HepG2 (cell line): ENCODE results near the gene CXCR5. TPM values are rescaled to one million over a fixed set of nuclear protein-coding genes. Genes with fewer than 3 reads are reported as not detected.

Source experiments
- ATAC-seq: fragments of 200-7000 bp; cut with Tn5 transposase; 3 replicates; pipeline ENCODE4 v1.9.1; 2020; ENCODE audit warnings: mild to moderate bottlenecking, moderate library complexity
- BruUV-seq: library from RNA; stranded (reverse); fragments of 400-500 nt; replicated peaks from 2 replicates; lab custom pipeline; 2021; lab: Mats Ljungman, UMichigan
- CTCF ChIA-PET: fragments of 300-600 bp; formaldehyde crosslinking; extraction: SDS; loops from one replicate; lab custom pipeline; 2021; ENCODE audit warnings: low total read pairs, inconsistent platforms, low intra/inter-chr PET ratio; lab: Yijun Ruan, JAX
- POLR2A ChIA-PET: fragments of 350-600 bp; sonication (Branson Sonifier 250); formaldehyde crosslinking; loops from one replicate; lab custom pipeline; 2020; ENCODE audit warnings: antibody characterized with exemption, inconsistent platforms; lab: Yijun Ruan, JAX
- DNase-seq: peaks from one replicate; pipeline ENCODE4 v3.0.0-alpha.2; 2015; ENCODE audit warnings: low spot score
- FAIRE-seq: peaks from 3 replicates; lab custom pipeline; 2011; peaks lifted over from hg19 to GRCh38; lab: Jason Lieb, UNC
- H2AFZ ChIP-seq: one replicate; pipeline ENCODE4 v1.6.1; 2011; ENCODE audit warnings: low read length, inconsistent platforms
- H3K27ac ChIP-seq: fragments of 300-600 bp; 3 replicates; pipeline ENCODE4 v1.8.0; 2011; ENCODE audit warnings: mixed run types, mild to moderate bottlenecking, mixed read lengths, low read length, inconsistent platforms; ENCODE audit not compliant: insufficient read depth; ENCODE audit errors: extremely low read length
- H3K27me3 ChIP-seq, 2 experiments: fragments of 200-600 bp in 1 of 2; 2 replicates in 1 of 2; 3 replicates in 1 of 2; pipeline versions ENCODE4 v1.6.0 to v1.8.0; 2011; ENCODE audit warnings: low read length in 2 of 2, mild to moderate bottlenecking in 2 of 2, moderate library complexity in 2 of 2, inconsistent platforms in 1 of 2; ENCODE audit not compliant: insufficient read depth in 2 of 2, control insufficient read depth in 1 of 2
- H3K36me3 ChIP-seq, 2 experiments: fragments of 200-600 bp in 1 of 2; replicated peaks in 1 of 2; 2 replicates in 1 of 2; 3 replicates in 1 of 2; pipeline versions ENCODE4 v1.5.1 to v1.8.0; 2011; ENCODE audit warnings: low read length in 2 of 2, inconsistent platforms in 1 of 2; ENCODE audit not compliant: insufficient read depth in 2 of 2, control insufficient read depth in 1 of 2
- H3K4me1 ChIP-seq: 2 replicates; pipeline ENCODE4 v1.5.1; 2012; ENCODE audit warnings: low read length, inconsistent platforms; ENCODE audit not compliant: insufficient read depth
- H3K4me2 ChIP-seq: 2 replicates; pipeline ENCODE4 v1.6.0; 2011; ENCODE audit warnings: low read depth, low read length, inconsistent platforms
- H3K4me3 ChIP-seq, 3 experiments: fragments of 200-600 bp in 1 of 3; sonication (generic), shearing (Covaris generic) in 1 of 3; replicated peaks in 1 of 3; 2 replicates each; pipeline ENCODE4 v1.5.1; 2011 to 2016; ENCODE audit warnings: low read length in 3 of 3, inconsistent platforms in 2 of 3, low read depth in 2 of 3, mild to moderate bottlenecking in 2 of 3, control low read depth in 1 of 3, mixed read lengths in 1 of 3; ENCODE audit not compliant: insufficient read depth in 1 of 3
- H3K79me2 ChIP-seq: one replicate; pipeline ENCODE4 v1.6.1; 2011; ENCODE audit warnings: low read length, inconsistent platforms; ENCODE audit not compliant: insufficient read depth
- H3K9ac ChIP-seq: 2 replicates; pipeline ENCODE4 v1.6.0; 2011; ENCODE audit warnings: mild to moderate bottlenecking, low read depth, low read length, inconsistent platforms; ENCODE audit not compliant: insufficient read depth
- H3K9me3 ChIP-seq: 2 replicates; pipeline ENCODE4 v1.5.1; 2012; ENCODE audit warnings: mild to moderate bottlenecking, low read length
- H4K20me1 ChIP-seq: 2 replicates; pipeline ENCODE4 v1.6.0; 2011; ENCODE audit warnings: inconsistent platforms, mild to moderate bottlenecking, low read length, moderate library complexity; ENCODE audit not compliant: insufficient read depth
- GZF1 ChIP-seq: sonication (generic); formaldehyde crosslinking; IDR thresholded peaks from 2 replicates; pipeline ENCODE4 v1.5.1; 2020; ENCODE audit warnings: mild to moderate bottlenecking, missing genetic modification reagents
- KAT2B ChIP-seq: fragments of 150-350 bp; IDR thresholded peaks from 2 replicates; pipeline ENCODE4 v1.6.1; 2014; ENCODE audit warnings: low read depth, low read length, borderline replicate concordance
- KMT2A ChIP-seq: sonication (generic); formaldehyde crosslinking; IDR thresholded peaks from 2 replicates; pipeline ENCODE4 v1.4.0; 2020; ENCODE audit warnings: missing genetic modification reagents
- NFYC ChIP-seq: IDR thresholded peaks from 2 replicates; pipeline ENCODE4 v1.6.1; 2016; ENCODE audit warnings: missing genetic modification reagents, missing compliant biosample characterization
- SPEN ChIP-seq: sonication (generic); formaldehyde crosslinking; IDR thresholded peaks from 2 replicates; pipeline ENCODE4 v1.5.1; 2020; ENCODE audit warnings: low read depth, mild to moderate bottlenecking, missing genetic modification reagents
- SRF ChIP-seq: IDR thresholded peaks from 2 replicates; pipeline ENCODE4 v1.6.1; 2011; ENCODE audit warnings: mild to moderate bottlenecking, low read depth, low read length, moderate library complexity
- ZNF430 ChIP-seq: sonication (generic); formaldehyde crosslinking; IDR thresholded peaks from 2 replicates; pipeline ENCODE4 v1.9.0; 2021; ENCODE audit warnings: mild to moderate bottlenecking, missing genetic modification reagents
- ZNF468 ChIP-seq: sonication (generic); formaldehyde crosslinking; IDR thresholded peaks from 2 replicates; pipeline ENCODE4 v1.8.0; 2022; ENCODE audit warnings: mild to moderate bottlenecking, moderate library complexity, missing genetic modification reagents
- ZNF672 ChIP-seq: sonication (generic); formaldehyde crosslinking; IDR thresholded peaks from 2 replicates; pipeline ENCODE4 v1.8.1; 2022; ENCODE audit warnings: missing genetic modification reagents
- ZNF773 ChIP-seq: sonication (generic); formaldehyde crosslinking; IDR thresholded peaks from 2 replicates; pipeline ENCODE4 v1.4.0; 2020; ENCODE audit warnings: missing genetic modification reagents, borderline replicate concordance
- WGBS: methylation state at CpG from one replicate; pipeline ENCODE4 v1.1.6; 2017; ENCODE audit warnings: low lambda C conversion rate; 5-methylcytosine and 5-hydroxymethylcytosine counted together
- in situ Hi-C: cut with HindIII; loops from 2 replicates; pipeline ENCODE4 v1.10.0; 2017; ENCODE audit warnings: low pct_unique_long_range_greater_than_20kb; ENCODE audit not compliant: extremely low pct_ligation_motif_present
- intact Hi-C: fragments of 100-400 bp; cut with micrococcal nuclease; formaldehyde crosslinking; loops from one replicate; pipeline ENCODE4 v1.10.0; 2022; ENCODE audit not compliant: unreplicated experiment
- polyA plus RNA-seq, 8 experiments: library from polyadenylated mRNA; depleted of rRNA in 3 of 8; stranded (reverse) in 7 of 8; unstranded in 1 of 8; fragments of >200 nt; fragmentation: Illumina TruSeq in 4 of 8; extraction: Trizol in 4 of 8; gene quantifications; 2 replicates each; pipeline versions ENCODE4 v1.2.1 to v1.2.3, GENCODE V29; 2011 to 2016; ENCODE audit warnings: low read depth in 4 of 8, missing spikeins in 1 of 8, mixed read lengths in 1 of 8; ENCODE audit not compliant: insufficient read depth in 1 of 8
- total RNA-seq, 5 experiments: library from RNA; depleted of rRNA; stranded (reverse); fragments of >200 nt; fragmentation: Illumina TruSeq; extraction: Trizol; gene quantifications; 2 replicates each; pipeline ENCODE4 v1.2.3, GENCODE V29; 2016; ENCODE audit warnings: low read depth in 1 of 5

CXCR5 gene
- total and polyA plus RNA-seq, 2 of the 13 experiments (the other 11 are each of a cell fraction or from before 2014, with no cell fraction given) = not detected

GRCh38 chr11:118935376-118935775 is 51.7 kb downstream of the CXCR5 start:
- in situ Hi-C loops (no loop called here), intact Hi-C loops (no loop called here)
- no peak for FAIRE-seq
- H3K27ac ChIP-seq = no peak overlapping the region
- H3K27me3 ChIP-seq = peaks cover 2 to 18% of the 10 kb centered on the region in 2 experiments; a peak in 3 of 5 replicates
- no peaks in the 10 kb centered on the region for H3K36me3 ChIP-seq
- H4K20me1 ChIP-seq = no peaks in the 10 kb centered on the region
- H3K9me3 ChIP-seq = no peaks in the 10 kb centered on the region
- TF ChIP-seq KAT2B = no peak
- no peak for TF ChIP-seq NFYC (CRISPR knock-in tag)
- no peak for TF ChIP-seq SPEN (CRISPR knock-in tag)
- TF ChIP-seq KMT2A (CRISPR knock-in tag) = no peak
- no peak for TF ChIP-seq ZNF672 (CRISPR knock-in tag)
- no peak for TF ChIP-seq ZNF468
- no peak for TF ChIP-seq ZNF773 (CRISPR knock-in tag)
- TF ChIP-seq SRF = no peak
- TF ChIP-seq ZNF430 (CRISPR knock-in tag) = no peak
- no peak for TF ChIP-seq GZF1
- H3K79me2 ChIP-seq = no peaks in the 10 kb centered on the region
- 45% methylated on average over 8 of the region's 8 CpGs for WGBS
- peaks cover 49% of the 10 kb centered on the region for H3K4me1 ChIP-seq
- no peak overlapping the region for H3K4me2 ChIP-seq
- H3K4me3 ChIP-seq = no peak overlapping the region
- POLR2A ChIA-PET = interaction anchor here (0.7 kb wide), 1 partner anchor 25 kb away, joined by 3 read pairs; no protein-coding TSS in a partner anchor
- H2AFZ ChIP-seq = no peak overlapping the region
- DNase-seq = no peak
- no peak for ATAC-seq
- no TSS peak for BruUV-seq
- no peak overlapping the region for H3K9ac ChIP-seq
- CTCF ChIA-PET = no interaction called here
